IPS-NIHi7 (cell line): ENCODE data around the gene TRIM17.

Experiments used
- DNase-seq: peaks from one replicate; pipeline ENCODE4 v3.0.0; 2012; ENCODE audit warnings: mixed read lengths; ENCODE audit errors: extremely low spot score

The TRIM17 gene

DNA sequence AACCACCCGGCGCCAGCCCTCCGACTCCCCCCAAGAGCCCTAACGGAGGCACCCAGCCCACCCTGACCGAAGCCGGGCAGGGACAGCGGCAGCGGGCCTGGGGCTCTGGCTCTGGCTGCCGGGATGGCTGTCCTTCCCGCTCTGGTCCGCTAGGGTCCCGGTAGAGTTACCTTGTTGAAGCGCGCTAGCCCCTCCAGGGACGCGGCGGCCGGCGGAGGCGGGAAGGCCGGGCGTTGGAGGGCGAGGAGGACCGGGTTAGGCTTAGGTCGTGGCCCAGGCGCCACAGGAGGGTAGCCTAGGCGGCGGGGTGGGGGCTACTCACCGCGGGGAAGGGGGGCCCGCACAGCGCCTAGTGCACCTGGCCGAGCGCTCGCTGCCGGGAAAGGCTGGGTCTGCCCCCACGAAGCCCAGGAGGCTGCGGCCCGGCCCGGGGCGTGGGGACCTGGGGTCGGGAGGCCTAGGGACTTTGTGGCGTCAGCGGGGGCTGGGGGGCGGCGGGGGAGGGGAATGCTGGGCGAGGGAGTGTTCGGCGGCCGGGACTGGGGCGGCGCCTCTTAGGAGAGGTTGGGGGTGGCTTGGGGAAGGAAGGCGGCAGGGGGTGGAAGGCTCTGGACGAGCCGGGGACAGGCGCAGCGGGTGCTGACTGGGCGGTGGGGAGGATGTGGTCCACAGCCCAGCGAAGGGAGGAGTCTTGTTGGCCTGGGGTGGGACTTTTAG, at the start of gene TRIM17:
Gene TRIM17, minus strand, starts transcription at position 645 of the 717 bp plus-strand sequence. CDS start 1,789 bp downstream, outside the sequence.
- DNase-seq = peak; percentile 83

DNA sequence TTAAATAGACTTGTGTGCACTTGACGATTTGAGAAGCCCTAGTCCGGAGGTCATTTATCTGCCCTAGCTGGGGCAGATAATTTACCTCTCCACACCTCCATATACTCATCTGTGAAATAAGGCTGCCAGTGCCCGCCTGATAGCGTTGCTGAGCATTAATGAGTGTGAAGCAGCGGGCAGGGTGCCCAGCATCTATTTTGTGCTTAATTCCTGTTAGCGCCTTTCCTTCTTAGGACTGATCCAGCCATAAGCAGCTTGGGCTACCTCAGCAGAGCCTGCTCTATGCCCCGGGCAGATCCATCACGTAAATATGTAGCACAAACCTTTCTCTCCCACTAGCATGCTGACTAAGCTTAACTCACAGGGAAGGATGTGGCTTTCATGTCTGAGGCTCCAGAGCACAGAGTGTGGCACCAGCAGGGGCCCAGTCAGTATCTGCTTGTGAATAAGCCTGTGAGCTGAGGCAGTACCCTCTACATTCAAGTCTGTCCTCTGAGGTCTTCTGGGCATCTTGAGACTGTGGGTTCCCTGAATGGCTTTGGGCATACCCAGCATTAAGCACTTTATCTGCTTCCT, 49.0 kb upstream of the TRIM17 start:
- DNase-seq = no peak

GRCh38 chr1:228465141-228465540, 48.5 kb upstream of the TRIM17 start:
- no peak for DNase-seq

- peak; percentile 71 for DNase-seq
These were observed 47.9 kb upstream of the TRIM17 start for GRCh38 chr1:228464487-228464983.

DNA sequence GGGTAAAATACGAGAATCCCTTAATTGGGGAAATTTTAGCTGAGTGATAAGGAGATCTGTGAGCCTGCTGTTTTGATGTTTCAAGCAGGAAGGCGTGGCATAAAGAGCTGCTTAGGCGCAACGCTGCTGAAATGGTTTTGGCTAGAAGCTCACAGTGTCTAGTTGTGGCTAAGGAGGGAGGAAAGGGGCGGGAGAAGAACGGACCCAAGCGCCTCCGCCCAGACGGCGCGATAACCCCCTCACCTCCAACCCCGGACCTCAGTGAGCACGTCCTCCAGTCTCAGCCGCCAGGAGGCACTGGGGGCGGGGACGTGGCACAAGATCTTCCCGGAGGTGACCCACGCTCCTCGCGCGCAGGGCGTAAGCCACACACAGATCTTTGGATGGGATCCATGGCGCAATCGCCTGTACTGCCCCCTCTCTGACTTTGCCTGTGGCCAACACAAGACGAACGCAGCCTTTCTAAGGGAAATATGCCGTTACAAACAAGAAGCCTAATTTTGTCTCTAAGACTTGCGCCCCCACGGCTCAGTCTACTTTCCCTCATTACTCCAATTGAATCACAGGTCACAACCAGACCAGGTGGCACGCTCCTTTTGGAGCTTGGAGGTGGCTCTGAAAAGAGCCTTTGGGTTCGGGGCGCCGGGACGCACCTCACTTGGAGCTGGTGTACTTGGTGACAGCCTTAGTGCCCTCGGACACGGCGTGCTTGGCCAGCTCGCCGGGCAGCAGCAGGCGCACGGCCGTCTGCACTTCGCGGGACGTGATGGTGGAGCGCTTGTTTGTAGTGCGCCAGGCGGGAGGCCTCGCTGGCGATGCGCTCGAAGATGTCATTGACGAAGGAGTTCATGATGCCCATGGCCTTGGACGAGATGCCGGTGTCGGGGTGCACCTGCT, 47.1 kb upstream of the TRIM17 start:
- peak; percentile 58 for DNase-seq

- no peak for DNase-seq
These were observed 46.4 kb upstream of the TRIM17 start for GRCh38 chr1:228463009-228463558.

GRCh38 chr1:228462560-228462959, 45.9 kb upstream of the TRIM17 start:
- no peak for DNase-seq

DNA sequence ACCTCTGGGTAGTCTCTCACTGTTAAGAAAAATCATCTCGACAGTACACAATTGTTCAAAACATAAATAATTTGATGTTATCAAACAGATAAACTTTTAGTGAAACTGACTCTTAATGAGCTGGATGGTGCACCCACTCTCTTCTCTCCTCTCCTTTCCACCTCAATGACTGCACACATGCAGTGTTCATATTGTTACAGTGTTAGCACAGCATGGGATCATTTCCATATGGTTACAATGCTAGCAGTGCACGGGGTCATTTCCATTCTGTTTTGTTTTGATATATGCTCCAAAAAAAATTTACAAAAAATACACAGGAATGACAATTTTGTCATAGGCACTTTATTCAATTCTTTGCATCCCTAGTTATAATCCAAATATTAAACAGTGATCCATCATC, 44.2 kb upstream of the TRIM17 start:
- DNase-seq = no peak

GRCh38 chr1:228459091-228459993, 42.7 kb upstream of the TRIM17 start:
- DNase-seq = peak; percentile 58

DNA sequence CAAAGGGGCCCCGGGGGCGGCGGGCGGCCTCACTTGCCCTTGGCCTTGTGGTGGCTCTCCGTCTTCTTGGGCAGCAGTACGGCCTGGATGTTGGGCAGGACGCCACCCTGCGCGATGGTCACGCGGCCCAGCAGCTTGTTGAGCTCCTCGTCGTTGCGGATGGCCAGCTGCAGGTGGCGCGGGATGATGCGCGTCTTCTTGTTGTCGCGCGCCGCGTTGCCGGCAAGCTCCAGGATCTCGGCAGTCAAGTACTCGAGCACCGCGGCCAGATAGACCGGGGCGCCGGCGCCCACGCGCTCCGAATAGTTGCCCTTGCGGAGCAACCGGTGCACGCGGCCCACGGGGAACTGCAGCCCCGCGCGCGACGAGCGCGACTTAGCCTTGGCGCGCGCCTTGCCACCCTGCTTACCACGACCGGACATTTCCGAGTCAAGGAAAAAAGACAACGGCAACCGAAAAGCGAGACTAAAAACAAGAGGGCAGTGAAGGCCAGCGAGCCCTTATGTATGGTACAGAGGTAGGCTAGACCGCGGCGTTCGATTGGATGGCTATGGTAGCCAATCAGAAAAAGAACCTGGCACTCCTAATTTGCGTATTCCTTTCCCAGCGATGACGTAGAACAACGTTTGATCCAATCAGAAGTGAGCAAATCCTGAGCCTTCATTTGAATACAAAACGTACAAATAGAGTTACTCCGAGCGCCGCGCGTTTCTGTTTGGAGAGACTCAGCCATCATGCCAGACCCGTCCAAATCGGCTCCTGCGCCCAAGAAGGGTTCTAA, 40.9 kb upstream of the TRIM17 start:
- peak; percentile 93 for DNase-seq

- DNase-seq = no peak
These were observed 40.3 kb upstream of the TRIM17 start for GRCh38 chr1:228457017-228457395.

- DNase-seq = no peak
These were observed 39.8 kb upstream of the TRIM17 start for GRCh38 chr1:228456252-228457016.

DNA sequence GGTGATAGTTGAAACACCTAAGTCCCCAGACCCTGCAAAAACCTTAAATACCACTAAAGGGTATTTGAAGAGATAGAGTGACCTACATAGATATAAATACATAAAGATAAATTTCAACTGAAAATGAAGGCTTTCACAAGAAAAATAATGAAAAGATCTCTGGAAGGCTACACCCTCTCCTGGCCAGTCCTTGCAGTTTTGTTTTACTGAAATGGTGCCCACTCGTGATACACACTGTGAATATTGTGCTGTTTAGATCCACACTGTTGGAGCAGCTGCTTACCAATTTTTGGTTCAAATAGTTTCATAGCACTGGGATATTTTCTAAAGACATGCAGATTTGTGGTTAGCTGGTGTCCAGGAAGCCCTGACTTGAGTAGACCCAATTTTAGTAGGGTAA, 39.1 kb upstream of the TRIM17 start:
- no peak for DNase-seq

GRCh38 chr1:228454238-228454637, 37.6 kb upstream of the TRIM17 start:
- no peak for DNase-seq

GRCh38 chr1:228453614-228454013, 37.0 kb upstream of the TRIM17 start:
- DNase-seq = no peak

- DNase-seq = no peak
These were observed 36.4 kb upstream of the TRIM17 start for GRCh38 chr1:228453022-228453560.

- DNase-seq = no peak
These were observed 35.7 kb upstream of the TRIM17 start for GRCh38 chr1:228452194-228453021.

DNA sequence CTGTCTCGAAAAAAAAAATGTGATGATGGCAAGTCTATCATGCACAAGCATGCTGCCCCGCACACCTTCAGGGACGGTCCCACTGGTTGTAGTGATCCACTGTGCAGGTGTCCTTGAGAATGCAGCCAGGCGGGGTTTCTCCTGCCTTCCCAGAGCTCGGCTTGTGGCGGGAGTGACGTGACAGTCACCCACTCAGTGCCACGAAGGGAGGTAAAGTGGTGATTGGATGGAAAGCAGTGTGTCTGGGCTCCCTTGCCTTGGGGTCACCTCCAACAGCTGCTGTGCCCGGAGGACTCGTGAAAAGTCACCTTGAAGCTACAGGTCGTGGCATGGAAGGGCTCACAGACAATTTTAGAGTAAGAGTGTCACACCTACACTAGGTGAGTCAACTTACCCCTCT, 33.5 kb upstream of the TRIM17 start:
- DNase-seq = no peak
